Stimulated activated naive B cell treated with anti-CD40 and anti-IgM and Interleukin-4, amounts not matched to agents 10 μg/mL and 1 μg/mL and 100 μg/mL, for 72 hours (primary cell): ENCODE data around the gene TTYH2.

Source experiments
- ATAC-seq, 2 donors: fragments of 150-1000 bp; cut with Tn5 transposase; replicated peaks; 2 replicates each; pipeline ENCODE4 v1.10.0; 2021; ENCODE audit warnings: moderate library complexity in 1 of 2
- DNase-seq: peaks from one replicate; pipeline ENCODE4 v3.0.0; 2021
- H3K27ac Mint-ChIP-seq: one replicate; pipeline ENCODE4 v1.8.0; 2022; ENCODE audit warnings: mild to moderate bottlenecking, mixed read lengths
- H3K27me3 Mint-ChIP-seq, 2 donors: one replicate each; pipeline ENCODE4 v1.8.0; 2022; ENCODE audit warnings: mixed read lengths in 2 of 2
- H3K36me3 Mint-ChIP-seq, 2 donors: one replicate each; pipeline ENCODE4 v1.8.0; 2022; ENCODE audit warnings: mixed read lengths in 2 of 2, mild to moderate bottlenecking in 1 of 2
- H3K4me1 Mint-ChIP-seq, 2 donors: one replicate each; pipeline ENCODE4 v1.8.0; 2022; ENCODE audit warnings: mixed read lengths in 2 of 2, mild to moderate bottlenecking in 1 of 2
- H3K4me3 Mint-ChIP-seq, 2 donors: one replicate each; pipeline ENCODE4 v1.8.0; 2022; ENCODE audit warnings: mild to moderate bottlenecking in 2 of 2, mixed read lengths in 2 of 2, moderate library complexity in 1 of 2
- H3K9me3 Mint-ChIP-seq, 2 donors: one replicate each; pipeline ENCODE4 v1.8.0; 2022; ENCODE audit warnings: mixed read lengths in 2 of 2, mild to moderate bottlenecking in 1 of 2

Gene TTYH2, protein sequence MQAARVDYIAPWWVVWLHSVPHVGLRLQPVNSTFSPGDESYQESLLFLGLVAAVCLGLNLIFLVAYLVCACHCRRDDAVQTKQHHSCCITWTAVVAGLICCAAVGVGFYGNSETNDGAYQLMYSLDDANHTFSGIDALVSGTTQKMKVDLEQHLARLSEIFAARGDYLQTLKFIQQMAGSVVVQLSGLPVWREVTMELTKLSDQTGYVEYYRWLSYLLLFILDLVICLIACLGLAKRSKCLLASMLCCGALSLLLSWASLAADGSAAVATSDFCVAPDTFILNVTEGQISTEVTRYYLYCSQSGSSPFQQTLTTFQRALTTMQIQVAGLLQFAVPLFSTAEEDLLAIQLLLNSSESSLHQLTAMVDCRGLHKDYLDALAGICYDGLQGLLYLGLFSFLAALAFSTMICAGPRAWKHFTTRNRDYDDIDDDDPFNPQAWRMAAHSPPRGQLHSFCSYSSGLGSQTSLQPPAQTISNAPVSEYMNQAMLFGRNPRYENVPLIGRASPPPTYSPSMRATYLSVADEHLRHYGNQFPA

DNA sequence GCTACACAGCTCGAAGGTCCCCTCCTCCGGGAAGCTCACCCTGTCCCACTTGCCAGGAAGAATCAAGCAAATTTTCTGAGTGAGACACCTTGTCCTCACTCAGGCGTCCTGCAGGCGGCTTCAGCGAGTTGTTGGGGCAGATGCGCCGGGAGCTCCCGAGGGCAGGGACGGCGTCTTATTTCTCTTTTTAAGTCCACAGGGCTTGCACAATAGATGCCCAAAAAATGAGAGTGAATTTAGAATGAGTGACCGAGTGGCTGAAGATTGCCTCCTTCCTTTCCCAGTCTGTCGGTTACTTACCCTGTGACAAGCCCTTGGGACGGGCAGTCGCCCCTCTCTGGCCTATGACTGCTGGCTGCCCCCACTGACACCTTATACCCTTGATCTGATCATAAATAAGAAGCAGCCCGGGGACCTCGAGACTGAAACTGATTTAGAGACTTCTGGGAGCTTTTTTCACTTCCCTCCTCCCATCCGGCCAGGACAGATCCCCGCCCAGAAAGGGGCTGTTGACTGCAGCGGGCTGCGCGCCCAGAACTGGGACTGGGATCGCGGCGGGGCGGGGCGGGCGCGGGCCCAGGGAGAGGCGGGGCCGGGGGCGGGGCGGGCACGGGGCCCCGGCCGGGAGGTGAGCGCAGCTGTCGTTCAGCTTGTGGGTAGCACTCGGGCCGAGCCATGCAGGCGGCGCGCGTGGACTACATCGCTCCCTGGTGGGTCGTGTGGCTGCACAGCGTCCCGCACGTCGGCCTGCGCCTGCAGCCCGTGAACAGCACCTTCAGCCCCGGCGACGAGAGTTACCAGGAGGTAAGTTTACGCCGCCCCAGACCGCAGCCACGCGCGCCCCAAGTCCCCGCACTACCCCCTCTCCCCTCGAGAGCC is at the start of gene TTYH2:
TSS of gene TTYH2 (plus strand) at position 659 of the 879 bp plus-strand sequence. CDS start at position 676, 17 bp downstream.
- H3K36me3 Mint-ChIP-seq, result peaks cover 18 to 51% of the 10 kb centered on the region in 2 donors
- DNase-seq, result peak; percentile 81

DNA sequence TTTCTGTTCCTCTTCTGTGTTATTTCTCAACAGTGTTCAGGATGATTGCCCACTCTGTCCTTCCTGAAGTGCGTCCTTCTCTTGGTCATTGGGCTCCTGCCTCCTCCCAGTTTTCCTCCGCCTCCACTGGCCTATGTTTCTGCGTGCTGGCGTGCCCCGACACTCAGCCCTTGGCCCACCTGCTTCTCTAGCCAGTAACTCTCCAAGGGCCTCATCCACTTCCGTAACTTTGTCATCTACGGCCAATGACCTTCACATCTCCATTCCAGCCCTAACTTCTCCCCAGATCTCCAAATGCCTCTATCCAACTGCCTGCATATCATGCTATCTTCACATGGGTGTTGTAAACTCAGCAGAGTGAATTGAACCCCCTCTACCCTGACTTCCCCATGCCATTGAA is 49.5 kb upstream of the TTYH2 start:
- no peak for DNase-seq
- Mint-ChIP-seq H3K4me1 (no peaks in the 10 kb centered on the region), H3K9me3 (no peaks in the 10 kb centered on the region), H3K27me3 (peaks cover 14 to 45% of the 10 kb centered on the region in 2 donors), H3K36me3 (no peaks in the 10 kb centered on the region), H3K27ac (no peak overlapping the region), H3K4me3 (no peak overlapping the region)
- ATAC-seq, result no peak

More for the DNA sequence above, at the start of gene TTYH2:
- no peaks in the 10 kb centered on the region for H3K27me3 Mint-ChIP-seq
- peak within 1 kb of the TSS; percentile 81 to 94 for H3K4me3 Mint-ChIP-seq
- peaks cover 50 to 92% of the 10 kb centered on the region in 2 donors for H3K4me1 Mint-ChIP-seq
- peak; percentile 73 to 80 for ATAC-seq
- no peaks in the 10 kb centered on the region for H3K9me3 Mint-ChIP-seq
- peak within 1 kb of the TSS; percentile 96 for H3K27ac Mint-ChIP-seq

DNA sequence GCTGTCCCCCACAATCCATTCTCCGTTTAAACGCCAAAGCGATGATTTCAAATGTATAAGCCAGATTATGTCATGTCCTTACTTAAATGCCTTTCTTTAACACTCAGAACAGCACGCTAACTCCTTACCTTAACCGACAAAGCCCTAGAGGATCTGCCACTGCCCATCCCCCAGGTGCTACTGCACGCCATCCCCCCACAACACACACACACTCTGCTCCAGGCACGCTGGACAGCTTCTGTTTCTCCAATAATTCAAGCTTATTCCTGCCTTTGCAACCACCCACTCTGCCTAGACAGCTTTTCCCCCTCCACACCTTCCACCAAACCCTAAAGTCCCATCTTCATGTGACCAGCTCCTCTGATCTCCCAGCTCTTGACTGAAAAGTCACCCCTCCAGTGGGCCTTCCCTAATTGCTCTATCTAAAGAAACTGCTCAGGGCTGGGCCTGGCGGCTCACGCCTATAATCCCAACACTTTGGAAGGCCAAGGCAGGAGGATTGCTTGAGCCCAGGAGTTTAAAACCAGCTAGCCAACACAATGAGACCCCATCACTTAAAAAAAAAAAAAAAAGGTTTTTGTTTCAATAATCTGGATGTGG is 48.8 kb upstream of the TTYH2 start:
- DNase-seq (no peak), ATAC-seq (no peak)
- Mint-ChIP-seq H3K4me1 (no peaks in the 10 kb centered on the region), H3K9me3 (no peaks in the 10 kb centered on the region), H3K27ac (no peak overlapping the region), H3K36me3 (no peaks in the 10 kb centered on the region), H3K4me3 (no peak overlapping the region), H3K27me3 (peaks cover 16 to 45% of the 10 kb centered on the region in 2 donors)

DNA sequence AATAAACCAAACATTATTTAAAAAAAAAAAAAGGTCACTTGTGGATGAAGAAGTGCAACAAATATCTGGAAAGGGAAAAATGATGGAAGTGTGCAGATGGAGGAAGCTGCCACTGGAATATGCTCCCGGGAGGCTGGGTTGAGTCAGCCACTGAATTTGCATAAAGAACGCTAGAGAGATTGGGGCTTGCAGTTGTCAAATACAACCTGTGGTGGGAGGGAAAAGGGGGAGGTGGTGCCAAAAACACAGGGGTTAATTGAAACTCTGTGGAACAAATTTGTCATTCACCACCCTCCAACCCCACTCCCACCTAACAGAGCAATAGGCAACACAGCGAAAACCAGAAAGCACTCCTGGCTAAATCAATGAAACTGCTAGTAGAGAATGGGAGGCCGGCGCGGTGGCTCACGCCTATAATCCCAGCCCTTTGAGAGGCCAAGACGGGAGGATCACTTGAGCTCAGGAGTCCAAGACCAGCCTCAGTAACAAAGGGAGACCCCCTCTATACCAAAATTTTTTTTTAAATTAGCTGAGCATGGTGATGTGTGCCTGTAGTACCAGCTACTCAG is 47.5 kb upstream of the TTYH2 start:
- H3K9me3 Mint-ChIP-seq, result no peaks in the 10 kb centered on the region
- H3K27ac Mint-ChIP-seq, result no peak overlapping the region
- ATAC-seq (no peak), DNase-seq (no peak)
- peaks cover 15 to 45% of the 10 kb centered on the region in 2 donors for H3K27me3 Mint-ChIP-seq
- no peaks in the 10 kb centered on the region for H3K4me1 Mint-ChIP-seq
- H3K4me3 Mint-ChIP-seq, result no peak overlapping the region
- no peaks in the 10 kb centered on the region for H3K36me3 Mint-ChIP-seq

DNA sequence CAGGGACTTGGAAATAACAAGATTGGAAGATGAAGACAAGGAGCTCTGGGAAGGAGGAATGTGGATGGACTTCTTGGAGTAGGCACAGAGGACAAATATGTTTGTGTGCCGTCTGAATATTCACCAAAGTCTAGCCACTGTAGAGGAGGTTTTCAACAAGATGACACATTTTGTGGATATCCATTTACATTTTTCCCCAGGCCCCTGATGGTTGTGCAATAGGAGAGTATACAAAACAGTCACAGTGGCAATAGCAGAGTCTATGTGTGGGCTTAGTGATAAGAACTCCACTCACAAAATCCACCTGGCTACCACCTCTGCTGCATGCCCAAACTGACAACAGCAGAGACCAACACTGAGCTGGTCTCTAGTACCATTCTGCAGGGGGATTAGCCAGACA is 42.4 kb upstream of the TTYH2 start:
- Mint-ChIP-seq H3K27me3 (peaks cover 15 to 58% of the 10 kb centered on the region in 2 donors), H3K4me1 (peaks cover 2 to 6% of the 10 kb centered on the region in 2 donors), H3K4me3 (no peak overlapping the region), H3K36me3 (no peaks in the 10 kb centered on the region), H3K27ac (no peak overlapping the region), H3K9me3 (peaks cover 0 to 3% of the 10 kb centered on the region in 2 donors)
- no peak for DNase-seq
- ATAC-seq, result no peak

DNA sequence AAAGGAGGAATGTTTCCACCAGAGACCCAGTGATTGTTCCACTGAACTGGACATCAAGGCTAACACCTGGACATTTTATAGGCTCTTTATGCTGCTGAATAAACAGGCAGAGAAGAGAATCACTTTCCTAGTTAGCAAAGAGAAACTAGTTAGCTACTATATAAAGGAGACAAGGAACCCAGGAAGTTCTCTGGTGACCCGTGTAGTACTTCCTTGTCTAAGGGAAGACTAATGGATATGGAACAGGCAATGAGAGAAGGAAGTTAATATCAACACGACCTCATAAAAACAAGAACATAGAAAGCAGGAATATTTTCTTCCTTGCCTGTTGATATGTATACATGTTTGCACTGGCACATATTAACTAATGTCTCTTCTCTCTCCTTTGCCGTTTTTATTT is 40.7 kb upstream of the TTYH2 start:
- Mint-ChIP-seq H3K4me1 (peaks cover 2 to 6% of the 10 kb centered on the region in 2 donors), H3K36me3 (no peaks in the 10 kb centered on the region), H3K9me3 (peaks cover 0 to 3% of the 10 kb centered on the region in 2 donors), H3K4me3 (no peak overlapping the region), H3K27ac (no peak overlapping the region), H3K27me3 (peaks cover 20 to 58% of the 10 kb centered on the region in 2 donors)
- DNase-seq (no peak), ATAC-seq (no peak)

DNA sequence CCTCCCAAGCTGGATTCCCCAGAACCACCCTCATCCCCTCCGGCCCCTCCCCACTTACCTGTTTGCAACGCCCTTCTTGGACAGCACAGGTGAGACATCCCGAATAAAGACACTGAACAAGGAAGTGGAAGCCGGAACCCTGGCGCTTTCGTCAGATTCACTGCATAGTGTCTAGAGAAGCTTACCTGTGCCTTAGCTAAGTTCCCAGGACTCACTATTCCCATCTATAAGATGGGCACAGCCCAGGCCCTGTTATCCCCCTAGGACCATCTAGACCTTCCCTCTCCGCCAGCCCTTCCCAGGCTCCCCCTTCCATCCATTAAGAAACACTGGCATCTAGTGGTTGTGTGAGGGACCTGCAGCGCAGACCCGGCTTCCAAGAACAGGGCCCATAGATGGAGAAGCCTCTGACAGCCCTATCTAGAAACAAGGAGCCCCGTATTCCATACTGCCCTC is 36.8 kb upstream of the TTYH2 start:
- H3K4me3 Mint-ChIP-seq, result no peak overlapping the region

DNA sequence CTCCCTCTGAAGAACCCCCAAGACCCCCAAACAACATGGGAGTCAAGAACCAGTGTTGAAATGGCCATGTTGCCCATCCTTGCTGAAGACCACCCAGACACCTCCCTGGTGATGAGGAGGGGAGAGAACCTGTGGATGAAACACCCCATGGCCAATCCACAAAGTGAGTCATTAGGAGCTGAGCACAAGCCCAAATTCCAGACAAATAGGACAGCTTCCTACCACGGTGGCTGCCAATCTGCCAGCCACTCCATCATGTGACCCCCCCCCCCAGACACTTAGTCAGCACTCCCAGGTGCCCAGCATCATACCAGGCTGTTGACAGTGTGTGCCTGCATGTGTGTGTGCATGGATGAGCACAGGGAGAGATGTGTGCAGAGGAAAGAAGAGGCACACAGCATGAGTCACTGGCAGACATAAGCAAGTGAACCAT is 36.3 kb upstream of the TTYH2 start:
- Mint-ChIP-seq H3K36me3 (no peaks in the 10 kb centered on the region), H3K27me3 (peaks cover 43 to 69% of the 10 kb centered on the region in 2 donors), H3K9me3 (peaks cover 0 to 3% of the 10 kb centered on the region in 2 donors), H3K4me1 (peaks cover 2 to 6% of the 10 kb centered on the region in 2 donors), H3K4me3 (no peak overlapping the region), H3K27ac (no peak overlapping the region)
- ATAC-seq (peak in 1 of 2 donors; percentile 34), DNase-seq (no peak)

More for the DNA sequence above, 36.8 kb upstream of the TTYH2 start:
- ATAC-seq (peak; percentile 61 to 81), DNase-seq (peak; percentile 19)
- no peaks in the 10 kb centered on the region for H3K36me3 Mint-ChIP-seq
- no peak overlapping the region for H3K27ac Mint-ChIP-seq
- peaks cover 2 to 6% of the 10 kb centered on the region in 2 donors for H3K4me1 Mint-ChIP-seq
- H3K27me3 Mint-ChIP-seq, result peaks cover 40 to 67% of the 10 kb centered on the region in 2 donors
- H3K9me3 Mint-ChIP-seq, result peaks cover 0 to 3% of the 10 kb centered on the region in 2 donors

DNA sequence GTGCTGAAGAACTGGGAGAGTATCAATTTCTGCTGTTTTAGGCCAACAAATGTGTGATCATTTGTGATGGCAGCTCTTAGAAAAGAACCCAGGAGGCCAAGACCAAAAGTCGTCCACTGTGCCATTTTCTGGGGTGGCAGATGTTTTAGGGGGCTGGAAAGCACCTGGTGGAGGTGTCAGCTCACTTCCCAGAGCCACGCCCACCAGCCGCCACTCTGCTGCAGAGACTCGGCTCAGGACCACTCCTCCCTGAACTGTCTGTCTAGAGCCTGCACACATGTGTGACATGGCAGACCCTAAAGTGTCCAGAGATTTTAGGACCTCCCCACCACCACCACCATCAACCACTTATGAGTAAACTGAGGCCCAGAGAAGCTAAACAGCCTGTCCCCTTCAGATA is 33.8 kb upstream of the TTYH2 start:
- no peak for ATAC-seq
- H3K9me3 Mint-ChIP-seq, result peaks cover 0 to 2% of the 10 kb centered on the region in 2 donors
- no peak for DNase-seq
- H3K4me3 Mint-ChIP-seq, result no peak overlapping the region
- peaks cover 2 to 4% of the 10 kb centered on the region in 2 donors for H3K4me1 Mint-ChIP-seq
- peaks cover 50 to 69% of the 10 kb centered on the region in 2 donors for H3K27me3 Mint-ChIP-seq
- H3K36me3 Mint-ChIP-seq, result no peaks in the 10 kb centered on the region
- no peak overlapping the region for H3K27ac Mint-ChIP-seq

DNA sequence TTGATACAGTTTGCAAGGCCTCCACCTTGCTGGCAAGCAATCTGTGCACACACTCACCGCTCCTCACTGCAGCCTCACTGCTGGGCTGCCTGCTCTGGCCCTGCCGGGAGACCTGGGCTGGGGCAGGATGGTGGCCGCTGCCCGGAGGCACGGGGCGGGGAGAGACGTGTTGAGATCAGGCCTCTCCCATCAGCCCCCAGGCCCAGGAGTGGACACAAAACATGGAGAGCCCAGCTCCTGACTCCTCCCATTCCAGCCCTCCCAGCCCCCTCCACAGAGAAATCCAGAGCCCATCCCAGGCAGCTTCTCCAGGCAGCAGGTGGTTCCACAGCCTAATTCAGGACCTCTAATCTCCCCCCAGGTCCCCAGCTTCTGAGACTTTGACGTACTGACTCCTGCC is 33.0 kb upstream of the TTYH2 start:
- no peak overlapping the region for H3K27ac Mint-ChIP-seq
- H3K9me3 Mint-ChIP-seq, result no peaks in the 10 kb centered on the region
- H3K36me3 Mint-ChIP-seq, result no peaks in the 10 kb centered on the region
- DNase-seq, result no peak
- H3K4me3 Mint-ChIP-seq, result no peak overlapping the region
- H3K27me3 Mint-ChIP-seq, result peaks cover 54 to 63% of the 10 kb centered on the region in 2 donors
- no peaks in the 10 kb centered on the region for H3K4me1 Mint-ChIP-seq
- no peak for ATAC-seq

DNA sequence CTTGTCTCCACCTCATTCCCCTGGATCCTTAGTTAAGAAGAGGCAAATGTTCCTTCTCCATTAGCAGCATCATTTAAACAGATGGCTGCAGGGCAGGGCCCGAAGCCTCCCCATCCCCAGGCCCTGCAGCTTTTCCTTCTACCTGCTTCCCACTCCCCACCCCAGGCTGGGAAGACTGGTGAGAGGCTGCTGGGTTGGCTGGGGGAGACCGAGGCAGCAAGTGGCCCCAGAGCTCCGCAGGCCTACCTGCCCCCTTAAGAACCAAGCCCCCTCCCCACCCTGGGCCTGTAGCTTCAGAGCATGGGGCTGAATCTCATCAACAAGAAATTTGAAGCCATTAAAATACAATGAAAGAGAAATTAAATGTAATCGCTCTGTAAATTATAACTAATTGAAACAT is 32.0 kb upstream of the TTYH2 start:
- no peaks in the 10 kb centered on the region for H3K4me1 Mint-ChIP-seq
- no peaks in the 10 kb centered on the region for H3K9me3 Mint-ChIP-seq
- DNase-seq (no peak), ATAC-seq (no peak)
- H3K36me3 Mint-ChIP-seq, result no peaks in the 10 kb centered on the region
- peaks cover 61 to 62% of the 10 kb centered on the region in 2 donors for H3K27me3 Mint-ChIP-seq
- no peak overlapping the region for H3K4me3 Mint-ChIP-seq
- H3K27ac Mint-ChIP-seq, result no peak overlapping the region

DNA sequence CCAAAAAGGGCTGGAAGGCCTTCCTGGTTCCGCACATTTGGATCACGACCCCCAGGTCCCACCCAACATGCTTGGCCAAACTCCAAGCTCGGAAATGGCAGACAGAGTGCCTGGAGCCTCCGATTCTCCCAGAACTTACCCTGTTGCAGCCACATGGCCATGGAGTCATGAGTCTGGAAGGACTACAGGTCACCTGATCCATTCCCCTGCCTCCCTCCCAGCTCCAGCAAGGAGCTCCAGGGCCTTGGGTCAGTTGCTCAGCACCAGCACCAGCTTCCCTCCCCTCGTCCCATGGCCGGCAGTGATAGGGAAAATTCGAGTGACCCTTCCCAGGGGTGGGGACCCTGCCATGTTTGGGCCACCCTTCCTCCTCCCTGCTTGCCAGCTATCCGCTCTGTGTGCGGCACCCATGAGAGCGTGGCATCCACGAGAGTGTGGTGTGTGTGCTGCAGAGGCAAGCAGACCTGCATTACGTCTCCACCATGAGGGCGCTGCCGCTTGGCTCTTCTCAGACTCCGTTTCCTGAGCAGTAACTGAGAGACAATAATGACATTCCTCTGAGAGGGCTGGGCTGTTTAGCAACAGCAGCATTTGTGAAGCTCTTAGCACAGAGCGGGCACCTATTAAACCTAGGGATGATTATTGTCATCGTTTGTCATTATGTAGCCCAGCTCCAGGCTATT is 31.2 kb upstream of the TTYH2 start:
- Mint-ChIP-seq H3K27me3 (peaks cover 56 to 61% of the 10 kb centered on the region in 2 donors), H3K4me3 (no peak overlapping the region), H3K4me1 (no peaks in the 10 kb centered on the region), H3K27ac (no peak overlapping the region), H3K36me3 (no peaks in the 10 kb centered on the region), H3K9me3 (no peaks in the 10 kb centered on the region)
- DNase-seq (no peak), ATAC-seq (no peak)

DNA sequence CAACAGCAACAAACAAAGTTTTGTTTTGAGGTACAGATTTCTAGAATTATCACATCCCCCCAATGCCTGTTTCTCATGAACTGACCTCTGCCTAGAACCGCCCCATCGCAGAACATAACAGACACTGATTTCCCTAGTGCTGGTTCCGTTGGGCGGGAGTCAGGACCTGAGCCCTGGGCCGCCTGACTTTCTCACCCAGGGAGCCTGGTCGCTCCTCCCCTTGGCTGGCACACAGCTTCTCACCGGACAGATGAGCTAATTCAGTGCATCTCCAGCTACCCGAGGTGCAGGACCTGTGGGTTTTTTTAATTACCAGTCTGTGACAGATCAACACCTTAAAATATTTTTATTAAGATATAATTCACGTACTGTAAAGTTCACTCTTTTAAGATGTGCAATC is 30.0 kb upstream of the TTYH2 start:
- ATAC-seq (no peak), DNase-seq (no peak)
- no peaks in the 10 kb centered on the region for H3K9me3 Mint-ChIP-seq
- H3K27me3 Mint-ChIP-seq, result peaks cover 55 to 59% of the 10 kb centered on the region in 2 donors
- H3K36me3 Mint-ChIP-seq, result no peaks in the 10 kb centered on the region
- no peaks in the 10 kb centered on the region for H3K4me1 Mint-ChIP-seq
- H3K4me3 Mint-ChIP-seq, result no peak overlapping the region
- no peak overlapping the region for H3K27ac Mint-ChIP-seq
